HepG2 (cell line): ENCODE data around the gene ETV5. TPM values are rescaled to one million over a fixed set of nuclear protein-coding genes. Genes with fewer than 3 reads are reported as not detected.

ENCODE experiments used
- EHMT2 ChIP-seq: fragments of 200-600 bp; sonication (generic); IDR thresholded peaks from 2 replicates; pipeline ENCODE4 v1.7.0; 2017; ENCODE audit warnings: antibody characterized with exemption, low read depth, low read length, borderline replicate concordance
- FOXO4 ChIP-seq: sonication (generic); formaldehyde crosslinking; conservative IDR thresholded peaks from 2 replicates; pipeline ENCODE4 v1.8.1; 2023; ENCODE audit warnings: missing genetic modification reagents
- GZF1 ChIP-seq: sonication (generic); formaldehyde crosslinking; IDR thresholded peaks from 2 replicates; pipeline ENCODE4 v1.5.1; 2020; ENCODE audit warnings: mild to moderate bottlenecking, missing genetic modification reagents
- HDAC2 ChIP-seq: sonication (generic); formaldehyde crosslinking; IDR thresholded peaks from 2 replicates; pipeline ENCODE4 v1.4.0; 2020; ENCODE audit warnings: missing genetic modification reagents
- HIC2 ChIP-seq: sonication (generic); formaldehyde crosslinking; IDR thresholded peaks from 2 replicates; pipeline ENCODE4 v1.9.0; 2022; ENCODE audit warnings: low read depth, missing genetic modification reagents
- HOXD1 ChIP-seq: sonication (generic); formaldehyde crosslinking; IDR thresholded peaks from 2 replicates; pipeline ENCODE4 v1.5.0; 2020; ENCODE audit warnings: missing genetic modification reagents
- KDM2A ChIP-seq: sonication (generic); formaldehyde crosslinking; IDR thresholded peaks from 2 replicates; pipeline ENCODE4 v1.4.0; 2020; ENCODE audit warnings: low read depth, missing genetic modification reagents, borderline replicate concordance
- KMT2B ChIP-seq: IDR thresholded peaks from 2 replicates; pipeline ENCODE4 v1.6.1; 2016; ENCODE audit warnings: missing genetic modification reagents, missing compliant biosample characterization
- MEIS1 ChIP-seq: sonication (generic); formaldehyde crosslinking; IDR thresholded peaks from 2 replicates; pipeline ENCODE4 v1.9.0; 2021; ENCODE audit warnings: mild to moderate bottlenecking, missing genetic modification reagents, moderate library complexity, borderline replicate concordance
- NFRKB ChIP-seq: fragments of 450-650 bp; IDR thresholded peaks from 2 replicates; pipeline ENCODE4 v1.6.1; 2017
- PBX3 ChIP-seq: sonication (generic); formaldehyde crosslinking; IDR thresholded peaks from 2 replicates; pipeline ENCODE4 v1.8.1; 2023; ENCODE audit warnings: missing genetic modification reagents, inconsistent platforms, borderline replicate concordance
- POGZ ChIP-seq: sonication (generic); formaldehyde crosslinking; IDR thresholded peaks from 2 replicates; pipeline ENCODE4 v1.4.0; 2020; ENCODE audit warnings: mild to moderate bottlenecking, missing genetic modification reagents
- RXRB ChIP-seq: IDR thresholded peaks from 2 replicates; pipeline ENCODE4 v1.6.1; 2016; ENCODE audit warnings: borderline replicate concordance, missing genetic modification reagents, missing compliant biosample characterization
- SP4 ChIP-seq: sonication (generic); formaldehyde crosslinking; IDR thresholded peaks from 2 replicates; pipeline ENCODE4 v1.8.1; 2023; ENCODE audit warnings: mild to moderate bottlenecking, missing genetic modification reagents
- SRF ChIP-seq: IDR thresholded peaks from 2 replicates; pipeline ENCODE4 v1.6.1; 2011; ENCODE audit warnings: mild to moderate bottlenecking, low read depth, low read length, moderate library complexity
- ZFP36L2 ChIP-seq: sonication (generic); formaldehyde crosslinking; IDR thresholded peaks from 2 replicates; pipeline ENCODE4 v1.4.0; 2020; ENCODE audit warnings: missing genetic modification reagents
- ZNF230 ChIP-seq: sonication (generic); formaldehyde crosslinking; IDR thresholded peaks from 2 replicates; pipeline ENCODE4 v1.4.0; 2020; ENCODE audit warnings: mild to moderate bottlenecking, missing genetic modification reagents
- ZNF24 ChIP-seq: fragments of 450-650 bp; IDR thresholded peaks from 2 replicates; pipeline ENCODE4 v1.6.1; 2017; ENCODE audit warnings: antibody characterized with exemption, mild to moderate bottlenecking
- ZNF431 ChIP-seq: sonication (generic); formaldehyde crosslinking; IDR thresholded peaks from 2 replicates; pipeline ENCODE4 v1.9.0; 2022; ENCODE audit warnings: missing genetic modification reagents, low read depth, mild to moderate bottlenecking, borderline replicate concordance
- ZNF567 ChIP-seq: sonication (generic); formaldehyde crosslinking; IDR thresholded peaks from 2 replicates; pipeline ENCODE4 v1.8.1; 2023; ENCODE audit warnings: mild to moderate bottlenecking, missing genetic modification reagents, borderline replicate concordance
- ZNF740 ChIP-seq: sonication (generic); formaldehyde crosslinking; IDR thresholded peaks from 2 replicates; pipeline ENCODE4 v1.4.0; 2020; ENCODE audit warnings: missing genetic modification reagents
- polyA plus RNA-seq, 8 experiments: library from polyadenylated mRNA; depleted of rRNA in 3 of 8; stranded (reverse) in 7 of 8; unstranded in 1 of 8; fragments of >200 nt; fragmentation: Illumina TruSeq in 4 of 8; extraction: Trizol in 4 of 8; gene quantifications; 2 replicates each; pipeline versions ENCODE4 v1.2.1 to v1.2.3, GENCODE V29; 2011 to 2016; ENCODE audit warnings: low read depth in 4 of 8, missing spikeins in 1 of 8, mixed read lengths in 1 of 8; ENCODE audit not compliant: insufficient read depth in 1 of 8
- total RNA-seq, 5 experiments: library from RNA; depleted of rRNA; stranded (reverse); fragments of >200 nt; fragmentation: Illumina TruSeq; extraction: Trizol; gene quantifications; 2 replicates each; pipeline ENCODE4 v1.2.3, GENCODE V29; 2016; ENCODE audit warnings: low read depth in 1 of 5
- TF ChIP-seq, protein P1 (sequence below): sonication (generic); formaldehyde crosslinking; IDR thresholded peaks from 2 replicates; pipeline ENCODE4 v1.4.0; 2020; ENCODE audit warnings: missing genetic modification reagents
- TF ChIP-seq, protein P2 (sequence below): sonication (generic); formaldehyde crosslinking; IDR thresholded peaks from 2 replicates; pipeline ENCODE4 v1.4.0; 2020; ENCODE audit warnings: low read depth, mild to moderate bottlenecking, missing genetic modification reagents

Gene ETV5
- total and polyA plus RNA-seq, 2 of the 13 experiments (the other 11 are each of a cell fraction or from before 2014, with no cell fraction given), result 52.9 to 57.2 TPM

DNA sequence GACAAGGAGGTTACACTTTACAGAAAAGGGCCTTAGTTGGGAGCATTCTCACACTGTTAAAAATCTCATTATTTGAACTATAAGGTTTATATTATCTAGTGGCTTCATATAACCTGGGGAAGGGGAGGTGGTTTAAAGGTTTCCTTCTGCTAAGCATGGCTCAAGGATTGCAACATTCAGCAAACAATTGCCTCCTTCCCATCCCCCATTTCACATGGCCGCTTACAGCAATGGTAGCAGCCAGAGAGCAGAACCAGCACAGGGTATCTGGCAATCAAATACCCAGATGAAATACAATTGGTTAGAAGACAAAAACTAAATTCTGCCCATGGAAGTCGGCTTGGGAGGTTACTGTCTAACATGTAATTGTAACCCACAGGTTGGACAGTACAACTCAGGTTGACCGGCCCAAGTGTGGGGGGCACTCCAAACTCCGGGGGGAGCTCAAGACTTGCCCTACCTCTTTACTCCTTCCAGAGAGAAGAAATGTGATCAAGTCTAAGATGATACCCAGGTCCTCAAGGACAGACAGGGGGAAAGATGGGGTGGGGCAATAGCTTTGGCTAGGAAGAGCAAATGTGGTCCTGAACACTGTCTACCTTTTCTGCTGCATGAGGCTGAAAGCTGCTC lies 15.5 kb downstream of the ETV5 start (continued):
- 0 out of 2 replicates have a peak, but pooled peaks have one; percentile 34 for TF ChIP-seq KDM2A (CRISPR knock-in tag)
- TF ChIP-seq ZNF230, result peak; percentile 54; the same call in 1 of the 2 replicates
- TF ChIP-seq ZNF431 (CRISPR knock-in tag), result no peak
- TF ChIP-seq SP4, result no peak
- no peak for TF ChIP-seq SRF
- TF ChIP-seq PBX3, result no peak
- TF ChIP-seq, protein P1, sequence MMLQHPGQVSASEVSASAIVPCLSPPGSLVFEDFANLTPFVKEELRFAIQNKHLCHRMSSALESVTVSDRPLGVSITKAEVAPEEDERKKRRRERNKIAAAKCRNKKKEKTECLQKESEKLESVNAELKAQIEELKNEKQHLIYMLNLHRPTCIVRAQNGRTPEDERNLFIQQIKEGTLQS (CRISPR knock-in tag), result no peak
- no peak for TF ChIP-seq ZNF567 (CRISPR knock-in tag)
- TF ChIP-seq POGZ (CRISPR knock-in tag), result peak; percentile 55; the same call in 1 of the 2 replicates
- TF ChIP-seq FOXO4 (CRISPR knock-in tag), result no peak
- TF ChIP-seq ZNF740, result no peak
- TF ChIP-seq NFRKB, result no peak
- TF ChIP-seq, protein P2, sequence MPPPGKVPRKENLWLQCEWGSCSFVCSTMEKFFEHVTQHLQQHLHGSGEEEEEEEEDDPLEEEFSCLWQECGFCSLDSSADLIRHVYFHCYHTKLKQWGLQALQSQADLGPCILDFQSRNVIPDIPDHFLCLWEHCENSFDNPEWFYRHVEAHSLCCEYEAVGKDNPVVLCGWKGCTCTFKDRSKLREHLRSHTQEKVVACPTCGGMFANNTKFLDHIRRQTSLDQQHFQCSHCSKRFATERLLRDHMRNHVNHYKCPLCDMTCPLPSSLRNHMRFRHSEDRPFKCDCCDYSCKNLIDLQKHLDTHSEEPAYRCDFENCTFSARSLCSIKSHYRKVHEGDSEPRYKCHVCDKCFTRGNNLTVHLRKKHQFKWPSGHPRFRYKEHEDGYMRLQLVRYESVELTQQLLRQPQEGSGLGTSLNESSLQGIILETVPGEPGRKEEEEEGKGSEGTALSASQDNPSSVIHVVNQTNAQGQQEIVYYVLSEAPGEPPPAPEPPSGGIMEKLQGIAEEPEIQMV (CRISPR knock-in tag), result no peak
- TF ChIP-seq ZNF24, result no peak
- no peak for TF ChIP-seq HIC2 (CRISPR knock-in tag)
- TF ChIP-seq KMT2B (CRISPR knock-in tag), result no peak; the same call in 1 of the 2 replicates
- TF ChIP-seq EHMT2, result no peak
- peak; percentile 48; the same call in 1 of the 2 replicates for TF ChIP-seq HDAC2 (CRISPR knock-in tag)
- no peak for TF ChIP-seq HOXD1
- no peak for TF ChIP-seq MEIS1 (CRISPR knock-in tag)
- TF ChIP-seq ZFP36L2 (CRISPR knock-in tag), result no peak
- peak; percentile 49; the same call in 1 of the 2 replicates for TF ChIP-seq RXRB (CRISPR knock-in tag)
- no peak for TF ChIP-seq GZF1
